NCI-H524 treated with DMSO at 0.1 percent for 48 hours (cell line): ENCODE results near the gene MUC13.
"Not testable (repeated sequence)": the region's sequence is repeated elsewhere in the genome, so short reads cannot be mapped to it uniquely, and the experiment has no call there.

Experiments used
- DNase-seq: peaks from one replicate; lab custom pipeline; 2025; lab: John Stamatoyannopoulos, UW

Gene MUC13, protein sequence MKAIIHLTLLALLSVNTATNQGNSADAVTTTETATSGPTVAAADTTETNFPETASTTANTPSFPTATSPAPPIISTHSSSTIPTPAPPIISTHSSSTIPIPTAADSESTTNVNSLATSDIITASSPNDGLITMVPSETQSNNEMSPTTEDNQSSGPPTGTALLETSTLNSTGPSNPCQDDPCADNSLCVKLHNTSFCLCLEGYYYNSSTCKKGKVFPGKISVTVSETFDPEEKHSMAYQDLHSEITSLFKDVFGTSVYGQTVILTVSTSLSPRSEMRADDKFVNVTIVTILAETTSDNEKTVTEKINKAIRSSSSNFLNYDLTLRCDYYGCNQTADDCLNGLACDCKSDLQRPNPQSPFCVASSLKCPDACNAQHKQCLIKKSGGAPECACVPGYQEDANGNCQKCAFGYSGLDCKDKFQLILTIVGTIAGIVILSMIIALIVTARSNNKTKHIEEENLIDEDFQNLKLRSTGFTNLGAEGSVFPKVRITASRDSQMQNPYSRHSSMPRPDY

DNA sequence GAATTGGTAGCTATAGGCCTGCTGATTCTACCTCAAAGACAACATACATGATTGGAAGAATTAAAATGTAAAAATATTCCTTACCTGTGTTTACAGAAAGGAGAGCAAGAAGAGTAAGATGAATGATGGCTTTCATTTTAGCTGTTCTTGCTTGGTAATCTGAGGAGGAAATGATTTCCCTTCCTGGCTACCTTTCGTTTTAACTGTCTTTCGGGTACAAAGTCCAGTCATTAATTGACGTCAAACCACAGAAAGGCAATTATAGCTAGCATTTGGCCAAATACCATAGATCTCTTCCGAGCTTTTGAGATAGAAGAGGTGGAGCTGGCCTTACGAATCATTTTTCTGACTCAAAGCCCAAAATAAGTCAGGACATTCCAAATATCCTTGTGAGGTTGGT is at the start of gene MUC13:
Gene MUC13, minus strand, starts transcription at position 175 of the 400 bp plus-strand sequence. Its CDS starts 39 bp downstream, at position 136.
- DNase-seq, result no peak

DNA sequence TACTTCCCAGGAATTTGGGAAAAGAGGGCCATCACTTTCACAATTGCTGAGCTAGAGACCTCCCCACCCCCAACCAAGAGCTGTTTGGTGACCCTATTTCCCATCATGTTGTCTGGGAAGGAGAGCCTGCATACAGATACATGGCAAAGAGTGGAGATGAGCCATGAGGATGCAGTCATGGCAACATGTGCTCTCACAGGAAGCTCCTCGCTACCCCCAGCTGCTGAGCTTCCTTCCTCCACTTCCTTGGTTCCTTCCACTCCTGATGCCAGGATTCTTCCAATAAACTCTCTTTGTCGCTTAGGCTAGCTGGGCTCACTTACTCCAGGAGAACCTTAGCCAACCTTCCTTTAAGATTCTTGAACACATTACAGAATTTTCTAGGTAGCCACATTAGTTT is 48.3 kb upstream of the MUC13 start:
- DNase-seq, result no peak

DNA sequence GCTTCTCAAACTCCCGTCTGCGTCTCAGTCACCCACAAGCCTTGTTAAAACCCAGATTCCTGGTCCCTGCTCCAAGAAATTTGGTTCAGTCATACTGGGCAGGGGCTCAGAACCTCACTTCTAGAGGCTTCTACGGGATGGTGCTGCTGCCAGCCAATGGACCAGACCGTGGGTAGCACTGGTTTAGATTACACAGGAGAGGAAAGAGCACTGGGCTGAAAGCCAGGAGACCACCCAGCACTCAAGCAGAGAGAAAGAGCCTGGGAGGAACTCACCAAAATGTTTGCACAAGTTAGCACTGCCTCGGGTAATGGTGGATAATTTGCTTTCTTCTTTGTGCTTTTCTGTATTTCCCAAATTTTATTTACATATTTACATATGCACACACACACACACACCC is 46.9 kb upstream of the MUC13 start:
- no peak for DNase-seq

DNA sequence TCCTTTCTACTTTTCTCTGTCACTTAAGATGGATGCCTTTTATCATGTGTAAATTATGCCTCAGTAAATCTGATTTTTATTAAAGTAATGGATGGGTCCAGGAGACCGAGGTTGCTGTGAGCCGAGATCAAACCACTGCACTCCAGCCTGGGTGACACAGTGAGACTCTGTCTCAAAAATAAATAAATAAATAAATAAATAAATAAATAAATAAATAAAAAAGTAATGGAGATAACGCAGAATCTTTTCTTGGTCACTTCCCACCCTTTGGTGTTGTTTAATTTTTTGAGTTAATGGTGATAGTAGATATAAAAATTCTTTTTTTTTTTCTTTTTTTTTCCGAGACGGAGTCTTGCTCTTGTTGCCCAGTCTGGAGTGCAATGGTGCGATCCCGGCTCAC is 44.1 kb upstream of the MUC13 start:
- DNase-seq, result no peak

DNA sequence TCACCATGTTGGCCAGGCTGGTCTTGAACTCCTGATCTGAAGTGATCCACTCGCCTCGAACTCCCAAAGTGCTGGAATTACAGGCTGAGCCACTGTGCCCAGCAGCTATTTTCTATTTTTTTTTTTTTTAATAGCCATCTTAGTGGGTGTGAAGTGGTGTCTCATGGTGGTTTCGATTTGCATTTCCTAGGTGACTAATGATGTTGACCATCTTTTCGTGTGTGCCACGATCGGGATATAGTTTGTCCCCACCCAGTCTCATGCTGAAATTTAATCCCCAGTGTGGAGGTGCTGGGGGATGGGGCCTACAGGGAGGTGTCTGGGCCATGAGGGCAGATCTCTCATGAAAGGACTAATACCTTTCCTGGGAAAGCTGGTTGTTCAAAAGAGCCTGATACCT is 41.8 kb upstream of the MUC13 start:
- DNase-seq, result no peak

- no peak for DNase-seq
These were observed 40.1 kb upstream of the MUC13 start for GRCh38 chr3:124974691-124975090.

- DNase-seq, result no peak
These were observed 38.7 kb upstream of the MUC13 start for GRCh38 chr3:124973290-124973689.

GRCh38 chr3:124972457-124972856 is 37.9 kb upstream of the MUC13 start:
- DNase-seq, result no peak

DNA sequence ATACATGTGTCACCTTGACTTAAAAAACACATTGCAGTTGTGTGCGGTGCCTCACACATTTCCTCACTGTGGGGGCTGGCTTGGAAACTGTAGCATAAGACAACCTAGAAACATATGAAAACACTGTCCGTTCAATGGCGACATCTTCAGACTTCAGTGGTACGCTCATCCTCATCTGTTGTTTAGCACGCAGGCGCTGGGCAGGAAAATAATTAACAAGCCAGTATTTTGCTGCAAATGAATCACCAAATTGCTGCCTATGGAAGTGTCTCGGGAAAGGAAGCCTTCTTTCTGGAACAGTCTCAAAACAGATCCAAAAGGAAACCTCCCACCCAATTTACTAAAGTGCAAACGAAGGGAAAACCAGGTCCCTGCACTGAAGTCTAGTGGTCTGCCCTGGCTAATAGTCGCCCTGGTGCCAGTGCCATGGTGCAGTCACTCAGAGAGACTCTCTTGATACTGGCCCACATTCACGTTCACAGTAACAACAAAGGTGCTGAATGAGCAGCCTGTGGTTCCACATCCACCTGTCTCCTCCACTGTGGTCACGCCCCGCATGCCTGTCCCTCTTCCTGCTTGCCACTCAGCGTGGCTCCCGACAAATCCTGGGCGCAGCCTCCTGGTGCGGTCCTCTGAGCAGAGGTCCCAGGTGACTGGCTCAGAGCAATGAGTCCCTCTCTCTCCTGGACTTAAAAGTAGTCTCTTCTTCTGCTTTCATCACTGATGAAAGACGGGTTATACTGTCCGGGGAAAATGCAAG is 35.6 kb upstream of the MUC13 start:
- no peak for DNase-seq

DNA sequence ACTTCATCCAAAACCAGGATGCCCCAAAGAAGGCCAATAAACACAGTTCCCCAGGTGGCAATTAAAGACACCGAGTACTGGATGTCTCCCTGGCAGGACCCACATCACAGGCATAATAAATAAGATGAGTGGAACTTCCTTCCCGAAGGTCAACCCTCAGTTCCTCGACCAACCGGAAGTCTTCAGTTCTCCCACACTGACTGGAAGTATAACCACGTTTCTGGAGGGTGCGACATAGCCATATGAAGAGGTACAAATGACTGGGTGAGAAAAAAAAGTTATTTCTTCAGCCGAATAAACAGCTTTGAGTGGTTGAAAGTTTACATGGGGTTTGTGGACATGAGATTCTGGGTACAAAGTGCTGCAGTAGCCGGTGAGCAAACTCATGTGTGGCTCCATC is 34.6 kb upstream of the MUC13 start:
- DNase-seq, result no peak

- no peak for DNase-seq
These were observed 33.4 kb upstream of the MUC13 start for GRCh38 chr3:124967964-124968363.

GRCh38 chr3:124966521-124967445 is 32.2 kb upstream of the MUC13 start:
- DNase-seq, result no peak

DNA sequence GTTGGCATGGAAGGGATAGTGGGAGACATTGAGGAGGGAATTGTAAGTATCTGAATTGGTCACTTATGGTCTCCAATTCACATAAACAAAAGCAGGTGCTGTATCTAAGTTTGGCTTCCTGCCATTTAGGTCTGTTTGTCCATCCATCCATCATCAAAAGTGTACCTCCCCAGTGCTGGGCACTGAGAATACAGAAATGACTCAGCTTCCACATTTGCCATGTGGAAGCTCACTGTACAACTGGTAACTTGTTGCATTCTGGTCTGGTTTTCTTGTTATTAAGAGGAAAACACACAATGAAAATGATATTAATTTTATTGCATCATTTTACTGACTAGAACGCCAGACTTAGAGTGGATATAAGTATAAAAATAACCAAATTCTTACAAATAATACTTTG is 30.9 kb upstream of the MUC13 start:
- DNase-seq, result no peak

GRCh38 chr3:124964387-124964786 is 29.8 kb upstream of the MUC13 start:
- no peak for DNase-seq

DNA sequence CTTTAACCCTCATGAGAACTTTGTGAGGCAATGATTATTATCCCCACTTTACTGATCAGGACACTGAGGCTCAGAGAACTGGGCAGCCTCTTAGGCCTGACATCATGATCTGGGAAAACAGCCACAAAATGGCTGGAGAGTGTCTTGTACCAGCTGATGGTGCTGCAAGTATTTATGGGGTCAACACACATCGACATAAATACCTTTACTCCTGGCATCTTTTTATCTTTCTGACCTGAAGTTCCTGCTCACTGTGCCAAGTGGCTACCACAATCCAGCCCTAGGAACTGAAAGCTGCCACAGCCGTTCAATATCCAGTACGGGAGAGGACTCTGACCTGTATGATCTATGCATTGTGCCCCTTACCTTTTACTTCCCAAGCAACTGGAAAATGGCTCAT is 29.2 kb upstream of the MUC13 start:
- no peak for DNase-seq

- DNase-seq, result no peak
These were observed 27.9 kb upstream of the MUC13 start for GRCh38 chr3:124962403-124962940.

- no peak for DNase-seq
These were observed 26.1 kb upstream of the MUC13 start for GRCh38 chr3:124960698-124961097.

DNA sequence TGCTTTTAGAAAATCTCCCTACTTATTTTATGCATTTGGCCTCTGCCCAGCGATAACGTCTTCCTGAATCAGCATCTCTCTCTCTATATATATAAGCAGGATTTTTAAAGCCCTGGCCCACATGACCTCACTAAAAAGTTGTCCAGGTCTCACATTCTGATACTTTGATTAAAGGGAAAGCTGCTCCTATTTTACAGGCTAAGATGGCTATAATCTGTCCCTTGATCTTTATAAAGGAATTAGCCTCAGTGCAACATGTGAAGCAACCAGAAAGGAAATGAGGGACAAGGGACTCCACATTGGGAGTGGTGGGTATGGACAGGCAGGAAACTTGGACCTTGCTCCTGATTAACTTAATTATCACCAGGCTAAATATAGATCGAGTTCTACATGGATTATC is 25.6 kb upstream of the MUC13 start:
- DNase-seq, result no peak

GRCh38 chr3:124957951-124958350 is 23.4 kb upstream of the MUC13 start:
- DNase-seq, result not testable (repeated sequence)

GRCh38 chr3:124952282-124952855 is 17.8 kb upstream of the MUC13 start:
- DNase-seq, result no peak

- DNase-seq, result no peak
These were observed 17.1 kb upstream of the MUC13 start for GRCh38 chr3:124951511-124952281.
